MCF 10A (cell line): Measurements from ENCODE around the gene TXLNA. TPM values are rescaled to one million over a fixed set of nuclear protein-coding genes. Genes with fewer than 3 reads are reported as not detected.

Experiments used
- BruUV-seq: library from RNA; stranded (reverse); fragments of 400-500 nt; replicated peaks from 2 replicates; lab custom pipeline; 2021; lab: Mats Ljungman, UMichigan
- CTCF ChIA-PET: fragments of 300-600 bp; sonication (Branson Sonifier 250); formaldehyde crosslinking; extraction: SDS; loops from one replicate; lab custom pipeline; 2021; ENCODE audit warnings: antibody characterized with exemption, inconsistent platforms; lab: Yijun Ruan, JAX
- POLR2A ChIA-PET: fragments of 300-600, 350-650 bp; sonication (Branson Sonifier 250); formaldehyde crosslinking; extraction: SDS; loops from one replicate; lab custom pipeline; 2020; ENCODE audit warnings: antibody characterized with exemption, inconsistent platforms; lab: Yijun Ruan, JAX
- DNase-seq: peaks from one replicate; pipeline ENCODE4 v3.0.0-alpha.2; 2018; ENCODE audit not compliant: unreplicated experiment
- H3K27ac Mint-ChIP-seq: one replicate; pipeline ENCODE4 v1.8.0; 2022; ENCODE audit warnings: mild to moderate bottlenecking, low read depth, mixed read lengths; ENCODE audit not compliant: unreplicated experiment
- H3K27me3 Mint-ChIP-seq: one replicate; pipeline ENCODE4 v1.8.0; 2022; ENCODE audit warnings: mixed read lengths; ENCODE audit not compliant: insufficient read depth, unreplicated experiment
- H3K36me3 Mint-ChIP-seq: one replicate; pipeline ENCODE4 v1.8.0; 2022; ENCODE audit warnings: mild to moderate bottlenecking, moderate library complexity, mixed read lengths; ENCODE audit not compliant: insufficient read depth, unreplicated experiment
- H3K4me1 Mint-ChIP-seq: one replicate; pipeline ENCODE4 v1.8.0; 2022; ENCODE audit warnings: mixed read lengths; ENCODE audit not compliant: insufficient read depth, unreplicated experiment
- H3K4me3 Mint-ChIP-seq: one replicate; pipeline ENCODE4 v1.8.0; 2022; ENCODE audit warnings: mild to moderate bottlenecking, moderate library complexity, mixed read lengths; ENCODE audit not compliant: unreplicated experiment
- H3K9me3 Mint-ChIP-seq: one replicate; pipeline ENCODE4 v1.8.0; 2022; ENCODE audit warnings: mixed read lengths; ENCODE audit not compliant: unreplicated experiment
- CTCF ChIP-seq: fragments of 200-600 bp; IDR thresholded peaks from one replicate; pipeline ENCODE4 v1.8.0; 2022; ENCODE audit warnings: antibody characterized with exemption, mild to moderate bottlenecking; ENCODE audit not compliant: unreplicated experiment
- intact Hi-C: fragments of 100-400 bp; cut with micrococcal nuclease; formaldehyde crosslinking; loops from 2 replicates; pipeline ENCODE4 v1.14.1; 2022
- total RNA-seq: library from RNA; stranded (reverse); gene quantifications from 2 replicates; pipeline ENCODE4 v1.2.3, GENCODE V29; 2022

TXLNA gene
- total RNA-seq, 1 experiment from 2014 or later = 64.8 TPM

GRCh38 chr1:32231843-32232432, 52.5 kb downstream of the TXLNA start:
- Mint-ChIP-seq H3K4me1 (peaks cover 15% of the 10 kb centered on the region), H3K27me3 (no peaks in the 10 kb centered on the region), H3K36me3 (peaks cover 58% of the 10 kb centered on the region), H3K27ac (no peak overlapping the region), H3K4me3 (no peak overlapping the region), H3K9me3 (no peaks in the 10 kb centered on the region)
- ChIA-PET CTCF (interaction anchor here (1.3 kb wide), 1 partner anchor 16 kb away, joined by 3 read pairs; no protein-coding TSS in a partner anchor), POLR2A (interaction anchor here (1.6 kb wide), 1 partner anchor 9 kb away, joined by 4 read pairs; the partner anchor contains the start of genes EIF3I and TMEM234)
- no TSS peak for BruUV-seq
- no peak for DNase-seq
- intact Hi-C loops = no loop called here
- TF ChIP-seq CTCF = no peak

- no peaks in the 10 kb centered on the region for H3K9me3 Mint-ChIP-seq
- no peak overlapping the region for H3K4me3 Mint-ChIP-seq
- intact Hi-C loops = no loop called here
- peak overlapping the region; percentile 12 for H3K27ac Mint-ChIP-seq
- no peak for TF ChIP-seq CTCF
- peaks cover 15% of the 10 kb centered on the region for H3K4me1 Mint-ChIP-seq
- DNase-seq = no peak
- ChIA-PET CTCF (no interaction called here), POLR2A (interaction anchor here (1.1 to 1.6 kb wide), 2 partner anchors 10 to 59 kb away, joined by 3 to 4 read pairs; partner anchors contain the start of genes EIF3I, HDAC1 and TMEM234)
- no TSS peak for BruUV-seq
- H3K27me3 Mint-ChIP-seq = no peaks in the 10 kb centered on the region
- peaks cover 50% of the 10 kb centered on the region for H3K36me3 Mint-ChIP-seq
These were observed 53.3 kb downstream of the TXLNA start for GRCh38 chr1:32232558-32233304.

GRCh38 chr1:32234792-32235191, 55.3 kb downstream of the TXLNA start:
- Mint-ChIP-seq H3K36me3 (peaks cover 30% of the 10 kb centered on the region), H3K27ac (no peak overlapping the region), H3K4me1 (peaks cover 15% of the 10 kb centered on the region), H3K9me3 (no peaks in the 10 kb centered on the region), H3K4me3 (no peak overlapping the region), H3K27me3 (no peaks in the 10 kb centered on the region)
- no TSS peak for BruUV-seq
- TF ChIP-seq CTCF = no peak
- intact Hi-C loops = no loop called here
- ChIA-PET POLR2A (interaction anchor here (1.2 to 2.2 kb wide), 3 partner anchors 12 to 36 kb away, joined by 4 to 9 read pairs (median 6); no protein-coding TSS in a partner anchor), CTCF (interaction anchor here (0.5 to 1.2 kb wide), 4 partner anchors 19 to 76 kb away, joined by 3 to 5 read pairs (median 4); no protein-coding TSS in a partner anchor)
- DNase-seq = no peak

GRCh38 chr1:32239337-32239736, 59.9 kb downstream of the TXLNA start:
- no peak overlapping the region for H3K27ac Mint-ChIP-seq
- CTCF ChIA-PET = interaction anchor here (0.9 to 1.9 kb wide), 2 partner anchors 10 to 79 kb away, joined by 3 to 10 read pairs; no protein-coding TSS in a partner anchor
- intact Hi-C loops = no loop called here
- peaks cover 13% of the 10 kb centered on the region for H3K4me1 Mint-ChIP-seq
- DNase-seq = no peak
- no peak for TF ChIP-seq CTCF
- peak overlapping the region; percentile 68 for H3K4me3 Mint-ChIP-seq
- H3K36me3 Mint-ChIP-seq = no peaks in the 10 kb centered on the region
- BruUV-seq = no TSS peak
- H3K9me3 Mint-ChIP-seq = no peaks in the 10 kb centered on the region
- H3K27me3 Mint-ChIP-seq = no peaks in the 10 kb centered on the region
- POLR2A ChIA-PET = interaction anchor here (1.2 kb wide), 1 partner anchor 37 kb away, joined by 4 read pairs; no protein-coding TSS in a partner anchor
